ENCODE results near the gene DYNLT2B. TPM values are rescaled to one million over a fixed set of nuclear protein-coding genes. Genes with fewer than 3 reads are reported as not detected.
"Not testable (repeated sequence)": the region's sequence is repeated elsewhere in the genome, so short reads cannot be mapped to it uniquely, and the experiment has no call there.

DYNLT2B gene
- total and polyA plus RNA-seq, 2 experiments from 2014 or later = 10.9 to 23.5 TPM

DNA sequence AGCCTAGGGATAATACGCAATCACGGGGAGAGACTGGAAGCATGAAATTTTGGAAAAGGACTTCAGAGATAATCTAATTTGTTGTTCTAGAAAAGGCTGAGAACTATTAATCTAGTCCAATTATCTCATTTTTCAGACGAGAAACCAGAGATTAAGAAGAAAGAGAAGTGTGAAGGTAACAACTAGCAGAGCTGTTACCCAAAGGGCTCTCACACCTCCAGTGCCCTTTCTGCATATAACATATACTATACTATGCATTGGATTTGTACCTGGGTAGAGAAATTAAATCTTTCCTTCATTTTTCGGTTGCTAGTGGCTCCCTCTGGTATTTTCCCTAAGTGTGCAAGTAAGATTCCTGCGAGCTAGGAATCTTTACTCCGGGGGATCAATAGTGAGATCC is 33.5 kb upstream of the DYNLT2B start:
- no peaks in the 10 kb centered on the region for H3K9me2 ChIP-seq (replicated peaks; ENCODE audit: insufficient read depth)
- H2AFZ ChIP-seq = no peak overlapping the region
- no peaks in the 10 kb centered on the region for H3K4me1 ChIP-seq (ENCODE audit: insufficient read depth)
- H3K4me2 ChIP-seq = no peak overlapping the region
- no peaks in the 10 kb centered on the region for H3K27me3 ChIP-seq
- H3K27ac ChIP-seq = no peak overlapping the region
- H3K4me3 ChIP-seq = no peak overlapping the region
- H3K79me2 ChIP-seq = no peaks in the 10 kb centered on the region
- no peaks in the 10 kb centered on the region for H3K36me3 ChIP-seq (replicated peaks; ENCODE audit: insufficient read depth, low read depth)
- no peak for DNase-seq (ENCODE audit: low spot score)
- no peaks in the 10 kb centered on the region for H3K9me3 ChIP-seq (ENCODE audit: low read depth)
- WGBS (ENCODE audit: low lambda C conversion rate, missing lambda C conversion rate) = 78% methylated on average over 6 of the region's 6 CpGs
- no peak for TF ChIP-seq EZH2 (IDR thresholded peaks at IDR 0.05; ENCODE audit: borderline replicate concordance)
- TF ChIP-seq, protein P1, sequence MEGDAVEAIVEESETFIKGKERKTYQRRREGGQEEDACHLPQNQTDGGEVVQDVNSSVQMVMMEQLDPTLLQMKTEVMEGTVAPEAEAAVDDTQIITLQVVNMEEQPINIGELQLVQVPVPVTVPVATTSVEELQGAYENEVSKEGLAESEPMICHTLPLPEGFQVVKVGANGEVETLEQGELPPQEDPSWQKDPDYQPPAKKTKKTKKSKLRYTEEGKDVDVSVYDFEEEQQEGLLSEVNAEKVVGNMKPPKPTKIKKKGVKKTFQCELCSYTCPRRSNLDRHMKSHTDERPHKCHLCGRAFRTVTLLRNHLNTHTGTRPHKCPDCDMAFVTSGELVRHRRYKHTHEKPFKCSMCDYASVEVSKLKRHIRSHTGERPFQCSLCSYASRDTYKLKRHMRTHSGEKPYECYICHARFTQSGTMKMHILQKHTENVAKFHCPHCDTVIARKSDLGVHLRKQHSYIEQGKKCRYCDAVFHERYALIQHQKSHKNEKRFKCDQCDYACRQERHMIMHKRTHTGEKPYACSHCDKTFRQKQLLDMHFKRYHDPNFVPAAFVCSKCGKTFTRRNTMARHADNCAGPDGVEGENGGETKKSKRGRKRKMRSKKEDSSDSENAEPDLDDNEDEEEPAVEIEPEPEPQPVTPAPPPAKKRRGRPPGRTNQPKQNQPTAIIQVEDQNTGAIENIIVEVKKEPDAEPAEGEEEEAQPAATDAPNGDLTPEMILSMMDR (IDR thresholded peaks at IDR 0.05; ENCODE audit: poor library complexity) = no peak
- no peaks in the 10 kb centered on the region for H4K20me1 ChIP-seq (ENCODE audit: insufficient read depth, poor library complexity, severe bottlenecking)

DNA sequence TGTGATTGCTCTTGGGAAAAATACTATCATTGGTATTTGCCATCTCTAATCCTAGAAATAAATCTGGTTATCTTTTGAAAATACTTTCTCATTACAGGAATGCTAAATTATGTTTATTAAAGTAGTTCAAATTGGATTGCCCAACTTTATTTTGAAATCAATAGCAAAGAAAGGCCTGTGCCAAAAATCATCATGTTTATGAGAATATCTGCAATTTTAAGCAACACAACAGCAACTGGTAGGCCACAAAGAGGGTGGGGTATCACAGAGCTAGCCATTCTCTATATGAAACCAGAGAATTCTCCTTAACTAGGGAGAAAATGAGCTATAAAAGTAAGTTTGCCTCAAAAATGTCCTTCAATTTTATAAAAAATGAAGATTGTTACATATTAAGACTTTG is 32.0 kb upstream of the DYNLT2B start:
- Histone ChIP-seq H3K9me2 (replicated peaks; ENCODE audit: insufficient read depth) (no peaks in the 10 kb centered on the region), H3K36me3 (replicated peaks; ENCODE audit: insufficient read depth, low read depth) (no peaks in the 10 kb centered on the region), H4K20me1 (ENCODE audit: insufficient read depth, poor library complexity, severe bottlenecking) (no peaks in the 10 kb centered on the region), H3K4me3 (no peak overlapping the region), H3K4me2 (no peak overlapping the region), H3K9me3 (ENCODE audit: low read depth) (no peaks in the 10 kb centered on the region), H3K27me3 (no peaks in the 10 kb centered on the region), H3K4me1 (ENCODE audit: insufficient read depth) (no peaks in the 10 kb centered on the region), H3K27ac (no peak overlapping the region), H2AFZ (no peak overlapping the region), H3K79me2 (no peaks in the 10 kb centered on the region)
- DNase-seq (ENCODE audit: low spot score) = no peak
- TF ChIP-seq EZH2phosphoT487 (IDR thresholded peaks at IDR 0.05; ENCODE audit: low read depth, severe bottlenecking, unreplicated experiment) (no peak), EZH2 (IDR thresholded peaks at IDR 0.05; ENCODE audit: borderline replicate concordance) (no peak)
- TF ChIP-seq, protein P1 (IDR thresholded peaks at IDR 0.05; ENCODE audit: poor library complexity) = no peak

DNA sequence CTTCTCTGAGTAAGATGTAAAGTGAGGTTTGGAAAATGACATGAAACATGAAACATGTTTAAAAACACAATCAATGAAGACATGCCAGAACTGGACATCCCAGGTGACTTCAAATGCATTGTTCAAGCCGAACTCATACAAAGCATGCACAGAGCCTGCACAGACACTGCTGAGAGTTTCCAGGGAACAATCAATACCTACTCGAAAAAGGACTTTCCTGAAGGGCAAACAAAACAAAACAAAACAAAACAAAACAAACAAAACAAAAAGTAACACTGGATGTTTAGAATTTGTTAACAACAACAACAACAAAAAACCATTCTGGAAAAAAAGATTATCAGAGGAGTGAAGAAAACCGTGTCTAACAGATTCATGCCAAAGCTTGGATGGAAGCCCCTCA is 30.7 kb upstream of the DYNLT2B start:
- H4K20me1 ChIP-seq (ENCODE audit: insufficient read depth, poor library complexity, severe bottlenecking) = no peaks in the 10 kb centered on the region
- H3K9me2 ChIP-seq (replicated peaks; ENCODE audit: insufficient read depth) = no peaks in the 10 kb centered on the region
- H3K4me1 ChIP-seq (ENCODE audit: insufficient read depth) = no peaks in the 10 kb centered on the region
- H3K79me2 ChIP-seq = no peaks in the 10 kb centered on the region
- no peak overlapping the region for H3K4me2 ChIP-seq
- TF ChIP-seq EZH2 (IDR thresholded peaks at IDR 0.05; ENCODE audit: borderline replicate concordance) = no peak
- TF ChIP-seq, protein P1 (IDR thresholded peaks at IDR 0.05; ENCODE audit: poor library complexity) = no peak
- TF ChIP-seq EZH2phosphoT487 (IDR thresholded peaks at IDR 0.05; ENCODE audit: low read depth, severe bottlenecking, unreplicated experiment) = no peak
- H3K27me3 ChIP-seq = no peaks in the 10 kb centered on the region
- H3K4me3 ChIP-seq = no peak overlapping the region
- no peaks in the 10 kb centered on the region for H3K9me3 ChIP-seq (ENCODE audit: low read depth)
- no peaks in the 10 kb centered on the region for H3K36me3 ChIP-seq (replicated peaks; ENCODE audit: insufficient read depth, low read depth)
- no peak overlapping the region for H2AFZ ChIP-seq
- H3K27ac ChIP-seq = no peak overlapping the region
- DNase-seq (ENCODE audit: low spot score) = no peak
- WGBS (ENCODE audit: low lambda C conversion rate, missing lambda C conversion rate) = 89% methylated on average over 3 of the region's 3 CpGs

DNA sequence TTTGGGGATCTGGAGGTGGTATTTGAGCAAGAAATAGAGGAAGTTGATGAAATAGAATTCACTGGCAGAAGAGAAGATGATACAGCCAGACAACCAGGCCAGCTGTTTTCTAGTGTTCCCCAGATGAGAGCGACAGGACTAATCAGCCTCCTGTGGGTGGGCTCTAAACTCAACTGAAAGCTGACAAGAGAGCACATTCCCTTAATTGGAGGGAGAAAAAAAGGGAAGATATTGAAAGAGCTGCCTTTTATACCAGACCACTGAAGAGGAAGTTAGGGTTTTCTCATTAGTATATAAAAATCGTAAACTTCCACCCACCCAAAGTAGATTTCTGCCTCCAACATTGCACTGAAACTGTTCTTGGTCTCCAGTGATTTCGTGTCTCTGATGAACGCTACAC is 26.6 kb upstream of the DYNLT2B start:
- H3K9me2 ChIP-seq (replicated peaks; ENCODE audit: insufficient read depth) = no peaks in the 10 kb centered on the region
- DNase-seq (ENCODE audit: low spot score) = no peak
- H3K4me3 ChIP-seq = no peak overlapping the region
- H3K27me3 ChIP-seq = no peaks in the 10 kb centered on the region
- no peak overlapping the region for H3K27ac ChIP-seq
- no peaks in the 10 kb centered on the region for H3K79me2 ChIP-seq
- H3K36me3 ChIP-seq (replicated peaks; ENCODE audit: insufficient read depth, low read depth) = no peaks in the 10 kb centered on the region
- WGBS (ENCODE audit: low lambda C conversion rate, missing lambda C conversion rate) = 95% methylated on average over 4 of the region's 4 CpGs
- no peaks in the 10 kb centered on the region for H3K9me3 ChIP-seq (ENCODE audit: low read depth)
- no peaks in the 10 kb centered on the region for H4K20me1 ChIP-seq (ENCODE audit: insufficient read depth, poor library complexity, severe bottlenecking)
- TF ChIP-seq, protein P1 (IDR thresholded peaks at IDR 0.05; ENCODE audit: poor library complexity) = no peak
- no peak for TF ChIP-seq EZH2 (IDR thresholded peaks at IDR 0.05; ENCODE audit: borderline replicate concordance)
- no peak for TF ChIP-seq EZH2phosphoT487 (IDR thresholded peaks at IDR 0.05; ENCODE audit: low read depth, severe bottlenecking, unreplicated experiment)
- no peak overlapping the region for H3K4me2 ChIP-seq
- H3K4me1 ChIP-seq (ENCODE audit: insufficient read depth) = no peaks in the 10 kb centered on the region
- no peak overlapping the region for H2AFZ ChIP-seq

DNA sequence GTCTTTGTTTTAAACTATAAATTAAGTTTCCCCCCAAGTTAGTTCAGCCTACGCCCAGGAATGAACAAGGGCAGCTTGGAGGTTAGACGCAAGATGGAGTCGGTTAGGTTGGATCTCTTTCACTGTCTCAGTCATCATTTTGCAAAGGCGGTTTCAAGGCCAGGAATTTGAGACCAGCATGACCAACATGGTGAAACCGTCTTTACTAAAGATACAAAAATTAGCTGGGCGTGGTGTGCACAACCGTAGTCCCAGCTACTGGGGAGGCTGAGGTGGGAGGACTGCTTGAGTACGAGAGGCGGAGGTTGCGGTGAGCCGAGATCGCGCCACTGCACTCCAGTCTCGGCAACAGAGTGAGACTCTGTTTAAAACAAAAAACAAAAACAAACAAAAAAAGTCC is 25.9 kb upstream of the DYNLT2B start:
- H3K79me2 ChIP-seq; H3K36me3 ChIP-seq (replicated peaks; ENCODE audit: insufficient read depth, low read depth); H3K4me1 ChIP-seq (ENCODE audit: insufficient read depth); H3K9me3 ChIP-seq (ENCODE audit: low read depth); H3K4me3 ChIP-seq; H3K27ac ChIP-seq; H3K9me2 ChIP-seq (replicated peaks; ENCODE audit: insufficient read depth); H3K4me2 ChIP-seq; H3K27me3 ChIP-seq; DNase-seq (ENCODE audit: low spot score); H2AFZ ChIP-seq; H4K20me1 ChIP-seq (ENCODE audit: insufficient read depth, poor library complexity, severe bottlenecking): not testable (repeated sequence)
- 96% methylated on average over 13 of the region's 14 CpGs for WGBS (ENCODE audit: low lambda C conversion rate, missing lambda C conversion rate)
